ENCODE results near the gene COQ10A. TPM values are rescaled to one million over a fixed set of nuclear protein-coding genes. Genes with fewer than 3 reads are reported as not detected.

The COQ10A gene
- total and polyA plus RNA-seq, 2 experiments from 2014 or later, result 9.8 to 10.3 TPM

GRCh38 chr12:56258068-56258819, 8.5 kb upstream of the COQ10A start, which contains the start of gene ANKRD52:
TSS of gene ANKRD52 (minus strand) at chr12:56258384. CDS start at chr12:56258269, 115 bp downstream.
- peak within 1 kb of the TSS; percentile 97 for H3K4me2 ChIP-seq (ENCODE audit: unreplicated experiment)
- H3F3A ChIP-seq (ENCODE audit: insufficient read depth), result peaks cover 41% of the 10 kb centered on the region
- peak within 1 kb of the TSS; percentile 70 for H3K27ac ChIP-seq
- no peak for TF ChIP-seq EZH2 (IDR thresholded peaks at IDR 0.05; ENCODE audit: insufficient read depth, poor library complexity, severe bottlenecking)
- TF ChIP-seq EZH2phosphoT487 (IDR thresholded peaks at IDR 0.05; ENCODE audit: insufficient read depth, low read depth), result no peak
- no peaks in the 10 kb centered on the region for H3K9me2 ChIP-seq (ENCODE audit: insufficient read depth)
- peaks cover 35% of the 10 kb centered on the region for H3K4me1 ChIP-seq (ENCODE audit: insufficient read depth)
- 1 to 2% methylated on average over 20 to 28 of the region's 78 CpGs for WGBS, 2 experiments (ENCODE audit: low coverage in 1 of 2, low lambda C conversion rate in 2 of 2, missing lambda C conversion rate in 2 of 2)
- no peaks in the 10 kb centered on the region for H3K9me3 ChIP-seq (ENCODE audit: low read depth)
- peak within 1 kb of the TSS; percentile 91 for H2AFZ ChIP-seq
- no peaks in the 10 kb centered on the region for H4K20me1 ChIP-seq (ENCODE audit: insufficient read depth)
- DNase-seq, result peak; percentile 93
- H3K79me2 ChIP-seq (ENCODE audit: insufficient read depth), result peaks cover 47% of the 10 kb centered on the region
- H3K4me3 ChIP-seq, result peak within 1 kb of the TSS; percentile 96
- H3K9ac ChIP-seq, result peak within 1 kb of the TSS; percentile 81
- no peaks in the 10 kb centered on the region for H3K27me3 ChIP-seq (replicated peaks; ENCODE audit: insufficient read depth)
- H3K36me3 ChIP-seq (ENCODE audit: low read depth), result peaks cover 26% of the 10 kb centered on the region
- in situ Hi-C loops (cut with MboI), result no loop called here

GRCh38 chr12:56258820-56259183, 7.9 kb upstream of the COQ10A start:
- Histone ChIP-seq H3K9ac (peak overlapping the region; percentile 81), H3K79me2 (ENCODE audit: insufficient read depth) (peaks cover 41% of the 10 kb centered on the region), H3F3A (ENCODE audit: insufficient read depth) (peaks cover 41% of the 10 kb centered on the region), H3K4me1 (ENCODE audit: insufficient read depth) (peaks cover 35% of the 10 kb centered on the region), H2AFZ (peak overlapping the region; percentile 91), H3K27me3 (replicated peaks; ENCODE audit: insufficient read depth) (no peaks in the 10 kb centered on the region), H3K27ac (peak overlapping the region; percentile 70), H3K4me2 (ENCODE audit: unreplicated experiment) (peak overlapping the region; percentile 81), H3K4me3 (peak overlapping the region; percentile 96), H3K9me2 (ENCODE audit: insufficient read depth) (no peaks in the 10 kb centered on the region), H3K9me3 (ENCODE audit: low read depth) (no peaks in the 10 kb centered on the region), H3K36me3 (ENCODE audit: low read depth) (peaks cover 20% of the 10 kb centered on the region), H4K20me1 (ENCODE audit: insufficient read depth) (no peaks in the 10 kb centered on the region)
- DNase-seq, result no peak
- in situ Hi-C loops (cut with MboI), result no loop called here
- TF ChIP-seq EZH2 (IDR thresholded peaks at IDR 0.05; ENCODE audit: insufficient read depth, poor library complexity, severe bottlenecking) (no peak), EZH2phosphoT487 (IDR thresholded peaks at IDR 0.05; ENCODE audit: insufficient read depth, low read depth) (no peak)
- WGBS, 2 experiments (ENCODE audit: low coverage in 1 of 2, low lambda C conversion rate in 2 of 2, missing lambda C conversion rate in 2 of 2), result 3 to 4% methylated on average over 9 of the region's 9 CpGs

DNA sequence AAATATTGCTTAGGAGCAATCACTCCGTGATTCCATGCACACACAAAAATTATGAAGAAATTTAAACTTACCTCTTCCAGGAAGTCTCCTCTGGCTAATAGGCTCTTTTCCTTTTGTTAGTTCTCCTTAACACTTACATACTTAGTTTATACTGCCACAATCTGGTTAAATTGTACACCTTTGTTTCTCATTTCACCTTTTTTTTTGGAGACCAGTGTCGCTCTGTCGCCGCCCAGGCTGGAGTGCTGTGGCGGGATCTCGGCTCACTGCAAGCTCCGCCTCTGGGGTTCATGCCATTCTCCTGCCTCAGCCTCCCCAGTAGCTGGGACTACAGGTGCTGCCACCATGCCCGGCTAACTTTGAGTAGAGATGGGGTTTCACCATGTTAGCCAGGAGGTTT, 6.4 kb upstream of the COQ10A start:
- no peak for DNase-seq
- Histone ChIP-seq H3K4me1 (ENCODE audit: insufficient read depth) (peaks cover 35% of the 10 kb centered on the region), H3K9me3 (ENCODE audit: low read depth) (no peaks in the 10 kb centered on the region), H2AFZ (no peak overlapping the region), H3K9me2 (ENCODE audit: insufficient read depth) (no peaks in the 10 kb centered on the region), H3K4me2 (ENCODE audit: unreplicated experiment) (no peak overlapping the region), H3K27me3 (replicated peaks; ENCODE audit: insufficient read depth) (no peaks in the 10 kb centered on the region), H3K9ac (no peak overlapping the region), H3K27ac (no peak overlapping the region), H3K36me3 (ENCODE audit: low read depth) (peaks cover 5% of the 10 kb centered on the region; the same call in 1 of the 2 replicates), H4K20me1 (ENCODE audit: insufficient read depth) (no peaks in the 10 kb centered on the region), H3K4me3 (no peak overlapping the region), H3F3A (ENCODE audit: insufficient read depth) (peaks cover 36% of the 10 kb centered on the region), H3K79me2 (ENCODE audit: insufficient read depth) (peaks cover 25% of the 10 kb centered on the region)
- in situ Hi-C loops (cut with MboI), result no loop called here
- no peak for TF ChIP-seq EZH2phosphoT487 (IDR thresholded peaks at IDR 0.05; ENCODE audit: insufficient read depth, low read depth)
- no peak for TF ChIP-seq EZH2 (IDR thresholded peaks at IDR 0.05; ENCODE audit: insufficient read depth, poor library complexity, severe bottlenecking)
- 93 to 97% methylated on average over 8 of the region's 8 CpGs for WGBS, 2 experiments (ENCODE audit: low coverage in 1 of 2, low lambda C conversion rate in 2 of 2, missing lambda C conversion rate in 2 of 2)

DNA sequence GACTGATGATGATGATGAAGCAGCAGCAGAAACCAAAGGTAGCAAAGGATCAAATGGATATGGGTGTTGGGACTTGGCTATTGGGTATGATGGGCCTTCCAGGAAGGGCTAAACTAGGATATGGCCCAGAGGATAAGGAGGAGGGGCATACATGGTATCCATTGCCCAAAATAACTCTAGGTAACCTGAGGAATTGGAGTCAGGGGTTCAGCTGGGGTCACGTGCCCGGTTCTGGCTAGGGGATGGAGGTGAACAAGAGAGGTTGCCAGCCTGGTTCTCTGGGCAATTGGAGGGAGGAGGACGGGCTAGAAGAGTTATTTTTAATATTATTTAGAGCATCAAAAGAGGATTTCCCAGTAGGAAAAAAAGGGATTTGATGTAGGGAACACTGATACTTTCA, 5.8 kb upstream of the COQ10A start:
- no peaks in the 10 kb centered on the region for H4K20me1 ChIP-seq (ENCODE audit: insufficient read depth)
- WGBS, 2 experiments (ENCODE audit: low coverage in 1 of 2, low lambda C conversion rate in 2 of 2, missing lambda C conversion rate in 2 of 2), result 87 to 88% methylated on average over 3 of the region's 3 CpGs
- no peaks in the 10 kb centered on the region for H3K9me3 ChIP-seq (ENCODE audit: low read depth)
- no peak for TF ChIP-seq EZH2 (IDR thresholded peaks at IDR 0.05; ENCODE audit: insufficient read depth, poor library complexity, severe bottlenecking)
- TF ChIP-seq EZH2phosphoT487 (IDR thresholded peaks at IDR 0.05; ENCODE audit: insufficient read depth, low read depth), result no peak
- H2AFZ ChIP-seq, result 0 out of 2 replicates have a peak overlapping the region, but pooled peaks have one; percentile 19
- H3K9ac ChIP-seq, result no peak overlapping the region
- in situ Hi-C loops (cut with MboI), result no loop called here
- no peaks in the 10 kb centered on the region for H3K9me2 ChIP-seq (ENCODE audit: insufficient read depth)
- peaks cover 36% of the 10 kb centered on the region for H3F3A ChIP-seq (ENCODE audit: insufficient read depth)
- H3K27ac ChIP-seq, result peak overlapping the region; percentile 70; the same call in 1 of the 2 replicates
- H3K36me3 ChIP-seq (ENCODE audit: low read depth), result no peaks in the 10 kb centered on the region
- no peak overlapping the region for H3K4me3 ChIP-seq
- H3K79me2 ChIP-seq (ENCODE audit: insufficient read depth), result peaks cover 20% of the 10 kb centered on the region
- H3K4me2 ChIP-seq (ENCODE audit: unreplicated experiment), result peak overlapping the region; percentile 54
- DNase-seq, result no peak
- H3K4me1 ChIP-seq (ENCODE audit: insufficient read depth), result peaks cover 29% of the 10 kb centered on the region
- H3K27me3 ChIP-seq (replicated peaks; ENCODE audit: insufficient read depth), result no peaks in the 10 kb centered on the region
